ENCODE data around the gene LSR. TPM values are rescaled to one million over a fixed set of nuclear protein-coding genes. Genes with fewer than 3 reads are reported as not detected.

The LSR gene
- total RNA-seq, 1 donor = 0.54 TPM

GRCh38 chr19:35268536-35269437, 20.0 kb downstream of the LSR start, which contains the start of gene USF2:
USF2 (plus strand) TSS chr19:35268962; CDS start chr19:35269102, 140 bp downstream.
- peak; percentile 54 for DNase-seq (ENCODE audit: low read depth)
- peak within 1 kb of the TSS; percentile 81 for H3K4me3 ChIP-seq (ENCODE audit: low read depth, low read length)
- TF ChIP-seq, protein P1, sequence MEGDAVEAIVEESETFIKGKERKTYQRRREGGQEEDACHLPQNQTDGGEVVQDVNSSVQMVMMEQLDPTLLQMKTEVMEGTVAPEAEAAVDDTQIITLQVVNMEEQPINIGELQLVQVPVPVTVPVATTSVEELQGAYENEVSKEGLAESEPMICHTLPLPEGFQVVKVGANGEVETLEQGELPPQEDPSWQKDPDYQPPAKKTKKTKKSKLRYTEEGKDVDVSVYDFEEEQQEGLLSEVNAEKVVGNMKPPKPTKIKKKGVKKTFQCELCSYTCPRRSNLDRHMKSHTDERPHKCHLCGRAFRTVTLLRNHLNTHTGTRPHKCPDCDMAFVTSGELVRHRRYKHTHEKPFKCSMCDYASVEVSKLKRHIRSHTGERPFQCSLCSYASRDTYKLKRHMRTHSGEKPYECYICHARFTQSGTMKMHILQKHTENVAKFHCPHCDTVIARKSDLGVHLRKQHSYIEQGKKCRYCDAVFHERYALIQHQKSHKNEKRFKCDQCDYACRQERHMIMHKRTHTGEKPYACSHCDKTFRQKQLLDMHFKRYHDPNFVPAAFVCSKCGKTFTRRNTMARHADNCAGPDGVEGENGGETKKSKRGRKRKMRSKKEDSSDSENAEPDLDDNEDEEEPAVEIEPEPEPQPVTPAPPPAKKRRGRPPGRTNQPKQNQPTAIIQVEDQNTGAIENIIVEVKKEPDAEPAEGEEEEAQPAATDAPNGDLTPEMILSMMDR (IDR thresholded peaks at IDR 0.05; ENCODE audit: insufficient read depth, low read length) = no peak

DNA sequence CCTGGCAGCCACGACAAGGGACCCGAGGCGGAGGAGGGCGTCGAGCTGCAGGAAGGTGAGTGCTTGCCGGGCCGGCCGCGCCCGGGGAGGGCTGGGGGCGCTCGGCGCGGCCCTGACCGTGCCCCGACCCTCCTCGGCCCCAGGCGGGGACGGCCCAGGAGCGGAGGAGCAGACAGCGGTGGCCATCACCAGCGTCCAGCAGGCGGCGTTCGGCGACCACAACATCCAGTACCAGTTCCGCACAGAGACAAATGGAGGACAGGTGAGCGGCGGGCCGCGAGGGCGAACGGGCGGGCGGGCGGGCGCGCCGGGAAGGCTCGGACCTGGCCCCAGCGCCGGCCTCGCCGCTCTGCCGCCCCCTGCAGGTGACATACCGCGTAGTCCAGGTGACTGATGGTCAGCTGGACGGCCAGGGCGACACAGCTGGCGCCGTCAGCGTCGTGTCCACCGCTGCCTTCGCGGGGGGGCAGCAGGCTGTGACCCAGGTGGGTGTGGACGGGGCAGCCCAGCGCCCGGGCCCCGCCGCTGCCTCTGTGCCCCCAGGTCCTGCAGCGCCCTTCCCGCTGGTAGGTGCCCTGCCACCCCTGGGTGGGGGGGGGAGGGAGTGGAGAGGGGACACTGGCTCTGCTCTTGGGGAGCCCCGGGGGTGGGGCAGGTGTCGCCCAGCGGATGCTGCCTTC, 20.8 kb downstream of the LSR start:
- TF ChIP-seq, protein P1 (IDR thresholded peaks at IDR 0.05; ENCODE audit: insufficient read depth, low read length) = peak; percentile 59
- DNase-seq (ENCODE audit: low read depth) = peak; percentile 71
- peak overlapping the region; percentile 68 for H3K4me3 ChIP-seq (ENCODE audit: low read depth, low read length)

DNA sequence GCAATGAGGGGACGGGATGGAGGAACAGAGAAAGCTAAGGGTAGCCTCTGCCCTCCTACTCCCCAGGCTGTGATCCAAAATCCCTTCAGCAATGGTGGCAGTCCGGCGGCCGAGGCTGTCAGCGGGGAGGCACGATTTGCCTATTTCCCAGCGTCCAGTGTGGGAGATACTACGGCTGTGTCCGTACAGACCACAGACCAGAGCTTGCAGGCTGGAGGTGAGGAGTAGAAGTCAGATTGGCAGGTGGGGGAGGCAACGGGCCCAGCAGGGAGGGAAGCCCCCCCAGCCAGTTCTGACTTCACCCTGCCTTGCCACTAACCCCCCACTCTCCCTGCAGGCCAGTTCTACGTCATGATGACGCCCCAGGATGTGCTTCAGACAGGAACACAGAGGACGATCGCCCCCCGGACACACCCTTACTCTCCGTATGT, 21.6 kb downstream of the LSR start:
- TF ChIP-seq, protein P1 (IDR thresholded peaks at IDR 0.05; ENCODE audit: insufficient read depth, low read length) = no peak
- no peak for DNase-seq (ENCODE audit: low read depth)

DNA sequence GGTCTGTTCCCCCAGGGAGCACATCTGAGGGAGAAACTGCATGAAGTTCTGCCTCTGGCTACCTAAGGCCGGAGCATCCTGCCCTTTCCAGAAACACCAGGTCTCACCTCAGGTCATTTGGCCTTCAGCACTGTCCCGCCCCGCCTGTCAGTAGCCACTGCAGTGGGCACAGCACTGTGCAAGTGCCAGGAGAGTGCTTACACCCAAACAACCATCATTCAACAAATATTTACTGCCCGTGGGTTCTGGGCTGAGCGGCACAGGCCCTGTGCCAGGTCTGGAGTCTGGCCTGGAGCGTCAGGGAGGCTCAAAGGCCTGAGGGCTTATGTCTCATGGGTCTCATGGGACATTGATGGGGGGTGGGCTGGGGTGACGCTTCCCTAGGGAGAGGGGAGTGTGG, 22.7 kb downstream of the LSR start:
- H3K4me3 ChIP-seq (ENCODE audit: low read depth, low read length) = no peak overlapping the region
- DNase-seq (ENCODE audit: low read depth) = no peak
- TF ChIP-seq, protein P1 (IDR thresholded peaks at IDR 0.05; ENCODE audit: insufficient read depth, low read length) = no peak

More for the DNA sequence above, 21.6 kb downstream of the LSR start:
- H3K4me3 ChIP-seq (ENCODE audit: low read depth, low read length) = peak overlapping the region; percentile 68

GRCh38 chr19:35272122-35272719, 23.4 kb downstream of the LSR start:
- H3K4me3 ChIP-seq (ENCODE audit: low read depth, low read length) = no peak overlapping the region
- no peak for DNase-seq (ENCODE audit: low read depth)
- TF ChIP-seq, protein P1 (IDR thresholded peaks at IDR 0.05; ENCODE audit: insufficient read depth, low read length) = no peak

DNA sequence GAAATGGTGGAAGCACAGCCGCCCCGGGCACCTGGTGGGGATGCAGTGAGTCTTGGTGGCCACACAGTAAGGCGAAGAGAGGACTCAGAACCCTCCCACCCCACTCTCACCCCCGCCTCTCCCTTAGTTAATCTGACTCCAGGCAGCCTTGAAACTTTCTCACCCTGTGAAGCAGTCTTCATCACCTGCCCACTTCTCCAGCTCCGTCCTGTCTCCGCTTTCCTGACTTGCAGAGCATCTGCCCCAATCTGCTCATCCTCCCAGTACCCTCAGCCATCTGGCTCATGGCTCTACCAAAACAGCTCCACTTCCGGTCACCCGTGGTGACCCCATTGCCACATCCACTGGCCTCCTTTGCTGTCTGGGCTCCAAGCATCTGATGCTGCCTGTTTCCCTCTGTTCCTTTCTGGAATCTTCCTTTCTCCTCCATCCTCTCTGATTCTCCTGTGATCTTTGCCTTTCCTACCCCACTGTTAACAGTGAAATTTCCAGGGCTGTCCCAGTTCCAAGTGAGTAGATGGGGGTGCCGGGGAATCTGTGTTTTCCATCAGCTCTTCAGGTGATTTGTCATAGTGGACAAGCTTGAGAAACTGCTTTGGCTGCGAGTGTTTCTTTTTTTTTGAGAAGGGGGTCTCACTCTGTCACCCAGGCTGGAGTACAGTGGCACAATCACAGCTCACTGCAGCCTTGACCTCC, 24.3 kb downstream of the LSR start:
- no peak for DNase-seq (ENCODE audit: low read depth)
- TF ChIP-seq, protein P1 (IDR thresholded peaks at IDR 0.05; ENCODE audit: insufficient read depth, low read length) = no peak

More for the DNA sequence above, 24.3 kb downstream of the LSR start:
- H3K4me3 ChIP-seq (ENCODE audit: low read depth, low read length) = no peak overlapping the region
